ENCODE results near the gene AMTN.
A peak's percentile ranks its signal among the peaks of the same experiment; 100 is the strongest.

Gene AMTN

GRCh38 chr4:70508801-70509200 is 9.6 kb upstream of the AMTN start:
- H3K27ac ChIP-seq, result no peak overlapping the region
- TF ChIP-seq CTCF (conservative IDR thresholded peaks at IDR 0.05), result no peak

- no peak overlapping the region for H3K27ac ChIP-seq
- TF ChIP-seq CTCF (conservative IDR thresholded peaks at IDR 0.05), result no peak
Observed at GRCh38 chr4:70511365-70511764, 7.0 kb upstream of the AMTN start.

GRCh38 chr4:70515367-70516250 is 2.8 kb upstream of the AMTN start:
- H3K27ac ChIP-seq, result no peak overlapping the region
- no peak for TF ChIP-seq CTCF (conservative IDR thresholded peaks at IDR 0.05)

GRCh38 chr4:70518716-70519115 is 347 bp downstream of the AMTN start:
- TF ChIP-seq CTCF (conservative IDR thresholded peaks at IDR 0.05), result no peak
- peak overlapping the region; percentile 2; the same call in 1 of the 2 replicates for H3K27ac ChIP-seq

GRCh38 chr4:70522626-70523025 is 4.3 kb downstream of the AMTN start:
- TF ChIP-seq CTCF (conservative IDR thresholded peaks at IDR 0.05), result no peak
- H3K27ac ChIP-seq, result peak overlapping the region; percentile 43

- no peak for TF ChIP-seq CTCF (conservative IDR thresholded peaks at IDR 0.05)
- no peak overlapping the region for H3K27ac ChIP-seq
Observed at GRCh38 chr4:70530997-70531396, 12.6 kb downstream of the AMTN start.

- H3K27ac ChIP-seq, result no peak overlapping the region
- TF ChIP-seq CTCF (conservative IDR thresholded peaks at IDR 0.05), result no peak; the same call in 1 of the 2 replicates
Observed at GRCh38 chr4:70531981-70532380, 13.6 kb downstream of the AMTN start.
